SK-N-SH treated with all-trans-retinoic acid at 6 μM for 48 hours (cell line): ENCODE results near the gene CYP4X1.

Experiments used
- ATAC-seq: fragments of 200-7000 bp; cut with Tn5 transposase; 3 replicates; pipeline ENCODE4 v1.9.1; 2020; ENCODE audit warnings: mild to moderate bottlenecking, moderate library complexity
- ARNTL ChIP-seq: fragments of 450-650 bp; formaldehyde crosslinking; IDR thresholded peaks from 2 replicates; pipeline ENCODE4 v1.5.0; 2020; ENCODE audit warnings: low read depth, mild to moderate bottlenecking, moderate library complexity, borderline replicate concordance
- BACH2 ChIP-seq: fragments of 250-450 bp; sonication (Bioruptor Pico); IDR thresholded peaks from 2 replicates; pipeline ENCODE4 v1.9.0; 2021; ENCODE audit warnings: mild to moderate bottlenecking, borderline replicate concordance
- CSDC2 ChIP-seq: fragments of 250-450 bp; sonication (Bioruptor Pico); IDR thresholded peaks from 2 replicates; pipeline ENCODE4 v1.5.0; 2020; ENCODE audit warnings: mild to moderate bottlenecking, moderate library complexity
- ESRRG ChIP-seq: fragments of 250-450 bp; sonication (Bioruptor Pico); IDR thresholded peaks from 2 replicates; pipeline ENCODE4 v1.6.1; 2021; ENCODE audit warnings: mild to moderate bottlenecking
- GLIS3 ChIP-seq: fragments of 250-450 bp; sonication (Bioruptor Pico); IDR thresholded peaks from 2 replicates; pipeline ENCODE4 v1.5.0; 2020; ENCODE audit warnings: mild to moderate bottlenecking, moderate library complexity
- ISL1 ChIP-seq: fragments of 250-450 bp; sonication (Bioruptor Pico); IDR thresholded peaks from 2 replicates; pipeline ENCODE4 v2.1.2; 2022; ENCODE audit warnings: mild to moderate bottlenecking, moderate library complexity
- PPARA ChIP-seq: fragments of 250-450 bp; sonication (Bioruptor Pico); IDR thresholded peaks from 2 replicates; pipeline ENCODE4 v1.5.0; 2020; ENCODE audit warnings: mild to moderate bottlenecking, borderline replicate concordance
- RARB ChIP-seq: fragments of 250-450 bp; sonication (Bioruptor Pico); IDR thresholded peaks from 2 replicates; pipeline ENCODE4 v1.8.0; 2021; ENCODE audit warnings: mild to moderate bottlenecking, moderate library complexity
- SNAI2 ChIP-seq: fragments of 250-450 bp; sonication (Bioruptor Pico); IDR thresholded peaks from 2 replicates; pipeline ENCODE4 v1.5.0; 2020; ENCODE audit warnings: mild to moderate bottlenecking, moderate library complexity
- TCF4 ChIP-seq: fragments of 250-450 bp; sonication (Bioruptor Pico); IDR thresholded peaks from 2 replicates; pipeline ENCODE4 v1.8.0; 2021; ENCODE audit warnings: mild to moderate bottlenecking, moderate library complexity, borderline replicate concordance
- TOX ChIP-seq: fragments of 250-450 bp; sonication (Bioruptor Pico); IDR thresholded peaks from 2 replicates; pipeline ENCODE4 v1.8.0; 2021; ENCODE audit warnings: mild to moderate bottlenecking, moderate library complexity, borderline replicate concordance
- ZC3H10 ChIP-seq: fragments of 250-450 bp; sonication (Bioruptor Pico); IDR thresholded peaks from 2 replicates; pipeline ENCODE4 v1.5.1; 2021; ENCODE audit warnings: mild to moderate bottlenecking, moderate library complexity
- ZNF565 ChIP-seq: fragments of 450-650 bp; formaldehyde crosslinking; conservative IDR thresholded peaks from 2 replicates; pipeline ENCODE4 v1.5.0; 2020; ENCODE audit warnings: low read depth, mild to moderate bottlenecking, moderate library complexity
- ZNF70 ChIP-seq: fragments of 450-650 bp; formaldehyde crosslinking; IDR thresholded peaks from 2 replicates; pipeline ENCODE4 v1.5.0; 2020; ENCODE audit warnings: mild to moderate bottlenecking, moderate library complexity
- ZNF8 ChIP-seq: fragments of 450-650 bp; formaldehyde crosslinking; IDR thresholded peaks from 2 replicates; pipeline ENCODE4 v1.5.0; 2020; ENCODE audit warnings: mild to moderate bottlenecking, moderate library complexity
- TF ChIP-seq, protein P1 (sequence below): fragments of 250-450 bp; sonication (Bioruptor Pico); IDR thresholded peaks from 2 replicates; pipeline ENCODE4 v1.5.1; 2021; ENCODE audit warnings: mild to moderate bottlenecking, moderate library complexity
- TF ChIP-seq, protein P2 (sequence below): fragments of 250-450 bp; sonication (Bioruptor Pico); IDR thresholded peaks from 2 replicates; pipeline ENCODE4 v1.8.0; 2021; ENCODE audit warnings: low read depth, mild to moderate bottlenecking, moderate library complexity, borderline replicate concordance
- TF ChIP-seq, protein P3 (sequence below): fragments of 250-450 bp; sonication (Bioruptor Pico); IDR thresholded peaks from 2 replicates; pipeline ENCODE4 v1.5.1; 2020; ENCODE audit warnings: low read depth, mild to moderate bottlenecking, moderate library complexity
- TF ChIP-seq, protein P4 (sequence below): fragments of 250-450 bp; sonication (Bioruptor Pico); IDR thresholded peaks from 2 replicates; pipeline ENCODE4 v1.5.0; 2020; ENCODE audit warnings: mild to moderate bottlenecking, moderate library complexity
- TF ChIP-seq, protein P5 (sequence below): fragments of 250-450 bp; sonication (Bioruptor Pico); IDR thresholded peaks from 2 replicates; pipeline ENCODE4 v1.8.0; 2020; ENCODE audit warnings: mild to moderate bottlenecking, moderate library complexity, borderline replicate concordance

CYP4X1 gene

DNA sequence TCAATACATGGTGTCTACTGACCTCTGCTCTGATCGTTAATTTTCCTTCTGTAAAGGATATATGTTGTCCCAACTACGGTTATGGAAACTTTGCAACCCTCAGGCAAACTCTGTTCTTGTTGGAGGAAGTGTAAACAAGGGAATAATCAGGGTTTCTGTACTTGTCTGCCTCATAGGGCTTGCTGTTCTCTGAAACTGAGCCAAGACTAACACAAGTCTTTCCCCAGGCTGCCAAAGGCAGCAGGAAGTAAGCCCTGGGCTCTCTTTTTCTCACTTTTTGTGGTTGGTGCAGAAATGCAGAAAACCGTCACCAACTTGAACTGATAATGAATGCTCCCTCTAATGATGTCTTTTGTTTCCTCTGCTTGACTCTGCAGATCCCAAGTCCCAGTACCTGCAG, 7.6 kb downstream of the CYP4X1 start:
- ATAC-seq = no peak; the same call in 2 of the 3 replicates
- TF ChIP-seq, protein P1, sequence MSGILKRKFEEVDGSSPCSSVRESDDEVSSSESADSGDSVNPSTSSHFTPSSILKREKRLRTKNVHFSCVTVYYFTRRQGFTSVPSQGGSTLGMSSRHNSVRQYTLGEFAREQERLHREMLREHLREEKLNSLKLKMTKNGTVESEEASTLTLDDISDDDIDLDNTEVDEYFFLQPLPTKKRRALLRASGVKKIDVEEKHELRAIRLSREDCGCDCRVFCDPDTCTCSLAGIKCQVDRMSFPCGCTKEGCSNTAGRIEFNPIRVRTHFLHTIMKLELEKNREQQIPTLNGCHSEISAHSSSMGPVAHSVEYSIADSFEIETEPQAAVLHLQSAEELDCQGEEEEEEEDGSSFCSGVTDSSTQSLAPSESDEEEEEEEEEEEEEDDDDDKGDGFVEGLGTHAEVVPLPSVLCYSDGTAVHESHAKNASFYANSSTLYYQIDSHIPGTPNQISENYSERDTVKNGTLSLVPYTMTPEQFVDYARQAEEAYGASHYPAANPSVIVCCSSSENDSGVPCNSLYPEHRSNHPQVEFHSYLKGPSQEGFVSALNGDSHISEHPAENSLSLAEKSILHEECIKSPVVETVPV (CRISPR knock-in tag) = no peak
- no peak for TF ChIP-seq ZC3H10 (CRISPR knock-in tag)
- TF ChIP-seq ISL1 (CRISPR knock-in tag) = no peak
- TF ChIP-seq SNAI2 (CRISPR knock-in tag) = no peak
- TF ChIP-seq, protein P2, sequence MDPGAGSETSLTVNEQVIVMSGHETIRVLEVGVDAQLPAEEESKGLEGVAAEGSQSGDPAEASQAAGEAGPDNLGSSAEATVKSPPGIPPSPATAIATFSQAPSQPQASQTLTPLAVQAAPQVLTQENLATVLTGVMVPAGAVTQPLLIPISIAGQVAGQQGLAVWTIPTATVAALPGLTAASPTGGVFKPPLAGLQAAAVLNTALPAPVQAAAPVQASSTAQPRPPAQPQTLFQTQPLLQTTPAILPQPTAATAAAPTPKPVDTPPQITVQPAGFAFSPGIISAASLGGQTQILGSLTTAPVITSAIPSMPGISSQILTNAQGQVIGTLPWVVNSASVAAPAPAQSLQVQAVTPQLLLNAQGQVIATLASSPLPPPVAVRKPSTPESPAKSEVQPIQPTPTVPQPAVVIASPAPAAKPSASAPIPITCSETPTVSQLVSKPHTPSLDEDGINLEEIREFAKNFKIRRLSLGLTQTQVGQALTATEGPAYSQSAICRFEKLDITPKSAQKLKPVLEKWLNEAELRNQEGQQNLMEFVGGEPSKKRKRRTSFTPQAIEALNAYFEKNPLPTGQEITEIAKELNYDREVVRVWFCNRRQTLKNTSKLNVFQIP (CRISPR knock-in tag) = no peak
- TF ChIP-seq, protein P3, sequence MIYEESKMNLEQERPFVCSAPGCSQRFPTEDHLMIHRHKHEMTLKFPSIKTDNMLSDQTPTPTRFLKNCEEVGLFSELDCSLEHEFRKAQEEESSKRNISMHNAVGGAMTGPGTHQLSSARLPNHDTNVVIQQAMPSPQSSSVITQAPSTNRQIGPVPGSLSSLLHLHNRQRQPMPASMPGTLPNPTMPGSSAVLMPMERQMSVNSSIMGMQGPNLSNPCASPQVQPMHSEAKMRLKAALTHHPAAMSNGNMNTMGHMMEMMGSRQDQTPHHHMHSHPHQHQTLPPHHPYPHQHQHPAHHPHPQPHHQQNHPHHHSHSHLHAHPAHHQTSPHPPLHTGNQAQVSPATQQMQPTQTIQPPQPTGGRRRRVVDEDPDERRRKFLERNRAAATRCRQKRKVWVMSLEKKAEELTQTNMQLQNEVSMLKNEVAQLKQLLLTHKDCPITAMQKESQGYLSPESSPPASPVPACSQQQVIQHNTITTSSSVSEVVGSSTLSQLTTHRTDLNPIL = no peak
- TF ChIP-seq PPARA (CRISPR knock-in tag) = no peak
- no peak for TF ChIP-seq BACH2 (CRISPR knock-in tag)
- TF ChIP-seq, protein P4, sequence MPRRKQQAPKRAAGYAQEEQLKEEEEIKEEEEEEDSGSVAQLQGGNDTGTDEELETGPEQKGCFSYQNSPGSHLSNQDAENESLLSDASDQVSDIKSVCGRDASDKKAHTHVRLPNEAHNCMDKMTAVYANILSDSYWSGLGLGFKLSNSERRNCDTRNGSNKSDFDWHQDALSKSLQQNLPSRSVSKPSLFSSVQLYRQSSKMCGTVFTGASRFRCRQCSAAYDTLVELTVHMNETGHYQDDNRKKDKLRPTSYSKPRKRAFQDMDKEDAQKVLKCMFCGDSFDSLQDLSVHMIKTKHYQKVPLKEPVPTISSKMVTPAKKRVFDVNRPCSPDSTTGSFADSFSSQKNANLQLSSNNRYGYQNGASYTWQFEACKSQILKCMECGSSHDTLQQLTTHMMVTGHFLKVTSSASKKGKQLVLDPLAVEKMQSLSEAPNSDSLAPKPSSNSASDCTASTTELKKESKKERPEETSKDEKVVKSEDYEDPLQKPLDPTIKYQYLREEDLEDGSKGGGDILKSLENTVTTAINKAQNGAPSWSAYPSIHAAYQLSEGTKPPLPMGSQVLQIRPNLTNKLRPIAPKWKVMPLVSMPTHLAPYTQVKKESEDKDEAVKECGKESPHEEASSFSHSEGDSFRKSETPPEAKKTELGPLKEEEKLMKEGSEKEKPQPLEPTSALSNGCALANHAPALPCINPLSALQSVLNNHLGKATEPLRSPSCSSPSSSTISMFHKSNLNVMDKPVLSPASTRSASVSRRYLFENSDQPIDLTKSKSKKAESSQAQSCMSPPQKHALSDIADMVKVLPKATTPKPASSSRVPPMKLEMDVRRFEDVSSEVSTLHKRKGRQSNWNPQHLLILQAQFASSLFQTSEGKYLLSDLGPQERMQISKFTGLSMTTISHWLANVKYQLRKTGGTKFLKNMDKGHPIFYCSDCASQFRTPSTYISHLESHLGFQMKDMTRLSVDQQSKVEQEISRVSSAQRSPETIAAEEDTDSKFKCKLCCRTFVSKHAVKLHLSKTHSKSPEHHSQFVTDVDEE (CRISPR knock-in tag) = no peak
- TF ChIP-seq ESRRG (CRISPR knock-in tag) = no peak
- no peak for TF ChIP-seq ARNTL (CRISPR knock-in tag)
- TF ChIP-seq, protein P5, sequence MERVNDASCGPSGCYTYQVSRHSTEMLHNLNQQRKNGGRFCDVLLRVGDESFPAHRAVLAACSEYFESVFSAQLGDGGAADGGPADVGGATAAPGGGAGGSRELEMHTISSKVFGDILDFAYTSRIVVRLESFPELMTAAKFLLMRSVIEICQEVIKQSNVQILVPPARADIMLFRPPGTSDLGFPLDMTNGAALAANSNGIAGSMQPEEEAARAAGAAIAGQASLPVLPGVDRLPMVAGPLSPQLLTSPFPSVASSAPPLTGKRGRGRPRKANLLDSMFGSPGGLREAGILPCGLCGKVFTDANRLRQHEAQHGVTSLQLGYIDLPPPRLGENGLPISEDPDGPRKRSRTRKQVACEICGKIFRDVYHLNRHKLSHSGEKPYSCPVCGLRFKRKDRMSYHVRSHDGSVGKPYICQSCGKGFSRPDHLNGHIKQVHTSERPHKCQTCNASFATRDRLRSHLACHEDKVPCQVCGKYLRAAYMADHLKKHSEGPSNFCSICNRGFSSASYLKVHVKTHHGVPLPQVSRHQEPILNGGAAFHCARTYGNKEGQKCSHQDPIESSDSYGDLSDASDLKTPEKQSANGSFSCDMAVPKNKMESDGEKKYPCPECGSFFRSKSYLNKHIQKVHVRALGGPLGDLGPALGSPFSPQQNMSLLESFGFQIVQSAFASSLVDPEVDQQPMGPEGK (CRISPR knock-in tag) = no peak

DNA sequence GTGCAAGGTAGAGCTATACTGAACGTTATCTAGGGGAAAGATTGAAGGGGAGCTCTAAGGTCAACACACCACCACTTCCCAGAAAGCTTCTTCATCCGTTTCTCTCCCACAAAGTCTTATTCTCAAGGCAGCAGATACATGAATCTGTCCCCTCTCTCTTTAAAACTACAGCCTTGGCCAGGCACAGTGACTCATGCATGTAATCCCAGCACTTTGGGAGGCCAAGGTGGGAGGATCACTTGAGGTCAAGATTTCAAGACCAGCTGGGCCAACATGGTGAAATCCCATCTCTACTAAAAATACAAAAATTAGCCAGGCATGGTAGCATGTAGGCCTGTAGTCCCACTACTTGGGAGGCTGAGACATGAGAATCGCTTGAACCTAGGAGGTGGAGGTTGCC, 8.1 kb downstream of the CYP4X1 start:
- TF ChIP-seq ZNF565 (CRISPR knock-in tag) = no peak
- TF ChIP-seq ZC3H10 (CRISPR knock-in tag) = no peak
- no peak for TF ChIP-seq CSDC2
- TF ChIP-seq PPARA (CRISPR knock-in tag) = no peak
- TF ChIP-seq ZNF70 = no peak
- no peak for TF ChIP-seq TOX (CRISPR knock-in tag)
- TF ChIP-seq RARB = no peak
- TF ChIP-seq, protein P5 (CRISPR knock-in tag) = no peak
- TF ChIP-seq TCF4 = no peak
- TF ChIP-seq, protein P3 = no peak
- TF ChIP-seq, protein P4 (CRISPR knock-in tag) = no peak
- no peak for TF ChIP-seq GLIS3 (CRISPR knock-in tag)
- no peak for TF ChIP-seq ZNF8 (CRISPR knock-in tag)
- TF ChIP-seq ARNTL (CRISPR knock-in tag) = no peak
- TF ChIP-seq ISL1 (CRISPR knock-in tag) = no peak
- TF ChIP-seq ESRRG (CRISPR knock-in tag) = no peak
- ATAC-seq = no peak
